OCI-LY3 (cell line): ENCODE measurements around the gene SNX10.

ENCODE experiments used
- EZH2phosphoT487 ChIP-seq: fragments of 200-600 bp; shearing (Covaris generic); IDR thresholded peaks from 2 replicates; pipeline ENCODE4 v1.6.1; 2018; ENCODE audit warnings: antibody characterized with exemption, mixed run types, low read depth
- TF ChIP-seq, protein P1 (sequence below): fragments of 200-600, 300-600 bp; sonication (generic); IDR thresholded peaks from 2 replicates; pipeline ENCODE4 v1.5.1; 2014; ENCODE audit warnings: antibody characterized with exemption, low read length, low read depth

DNA sequence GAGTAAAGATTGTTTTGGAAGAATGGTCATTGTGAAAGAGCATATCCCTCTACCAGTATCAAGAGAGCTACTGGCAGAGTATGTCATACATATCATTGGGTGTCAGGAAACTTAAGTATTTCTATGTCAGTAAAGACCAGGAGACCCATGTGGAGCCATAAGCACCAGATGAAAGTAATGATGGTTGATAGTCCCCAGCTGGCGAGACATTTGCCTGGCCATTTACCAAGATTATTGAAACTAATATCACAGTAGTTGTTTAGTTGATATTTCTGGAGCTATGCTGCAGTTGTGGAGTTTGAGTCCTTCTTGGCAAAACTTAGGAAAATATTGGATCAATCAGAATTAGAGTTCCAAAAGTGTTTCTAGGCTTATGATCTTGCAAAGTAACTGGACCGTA, 114.8 kb downstream of the SNX10 start:
- TF ChIP-seq, protein P1, sequence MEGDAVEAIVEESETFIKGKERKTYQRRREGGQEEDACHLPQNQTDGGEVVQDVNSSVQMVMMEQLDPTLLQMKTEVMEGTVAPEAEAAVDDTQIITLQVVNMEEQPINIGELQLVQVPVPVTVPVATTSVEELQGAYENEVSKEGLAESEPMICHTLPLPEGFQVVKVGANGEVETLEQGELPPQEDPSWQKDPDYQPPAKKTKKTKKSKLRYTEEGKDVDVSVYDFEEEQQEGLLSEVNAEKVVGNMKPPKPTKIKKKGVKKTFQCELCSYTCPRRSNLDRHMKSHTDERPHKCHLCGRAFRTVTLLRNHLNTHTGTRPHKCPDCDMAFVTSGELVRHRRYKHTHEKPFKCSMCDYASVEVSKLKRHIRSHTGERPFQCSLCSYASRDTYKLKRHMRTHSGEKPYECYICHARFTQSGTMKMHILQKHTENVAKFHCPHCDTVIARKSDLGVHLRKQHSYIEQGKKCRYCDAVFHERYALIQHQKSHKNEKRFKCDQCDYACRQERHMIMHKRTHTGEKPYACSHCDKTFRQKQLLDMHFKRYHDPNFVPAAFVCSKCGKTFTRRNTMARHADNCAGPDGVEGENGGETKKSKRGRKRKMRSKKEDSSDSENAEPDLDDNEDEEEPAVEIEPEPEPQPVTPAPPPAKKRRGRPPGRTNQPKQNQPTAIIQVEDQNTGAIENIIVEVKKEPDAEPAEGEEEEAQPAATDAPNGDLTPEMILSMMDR, result no peak
- TF ChIP-seq EZH2phosphoT487, result no peak
